GM19452 (cell line): ENCODE measurements around the gene HAPLN2.
"Not testable (repeated sequence)": the region's sequence is repeated elsewhere in the genome, so short reads cannot be mapped to it uniquely, and the experiment has no call there.

Source experiments
- ATAC-seq: cut with Tn5 transposase; IDR thresholded peaks from one replicate; pipeline ENCODE4 v1.9.1; 2021; ENCODE audit not compliant: unreplicated experiment

HAPLN2 gene

GRCh38 chr1:156618853-156619581, at the start of gene HAPLN2:
TSS of gene HAPLN2 (plus strand) at chr1:156619415. CDS start at chr1:156623491, 4,076 bp downstream.
- ATAC-seq, result no peak

DNA sequence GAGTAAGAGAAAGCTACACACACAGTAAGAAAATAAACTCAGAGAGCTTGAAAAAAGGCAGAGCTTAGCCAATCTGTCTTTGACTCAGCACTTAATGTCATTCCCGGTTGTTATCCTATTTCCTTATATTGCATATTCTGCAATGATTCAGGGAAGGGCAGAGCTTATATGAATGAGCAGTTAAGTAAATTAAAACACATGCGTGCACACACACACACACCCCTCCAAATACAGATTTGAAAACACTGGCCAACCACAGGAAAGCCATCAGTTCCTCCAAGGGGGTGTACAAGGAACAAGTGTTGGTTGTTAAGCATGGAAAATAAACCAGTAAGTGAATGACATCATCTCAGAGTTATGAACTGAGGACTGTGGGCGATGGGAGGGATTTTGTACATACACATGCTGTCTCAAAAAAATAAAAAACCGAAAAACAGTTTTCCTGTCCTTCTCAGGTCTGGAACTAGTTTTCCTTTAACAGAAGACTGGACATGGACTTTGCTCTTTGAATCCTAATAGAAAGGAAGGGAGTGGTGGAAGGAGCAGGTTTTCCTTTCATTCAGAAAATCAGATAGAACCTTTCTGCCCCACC, 47.9 kb upstream of the HAPLN2 start:
- no peak for ATAC-seq

- ATAC-seq, result no peak
These were observed 47.1 kb upstream of the HAPLN2 start, which contains the start of gene IQGAP3 for GRCh38 chr1:156571919-156572662. TSS of gene IQGAP3 (minus strand) at chr1:156572565. CDS start at chr1:156572529, 36 bp downstream.

DNA sequence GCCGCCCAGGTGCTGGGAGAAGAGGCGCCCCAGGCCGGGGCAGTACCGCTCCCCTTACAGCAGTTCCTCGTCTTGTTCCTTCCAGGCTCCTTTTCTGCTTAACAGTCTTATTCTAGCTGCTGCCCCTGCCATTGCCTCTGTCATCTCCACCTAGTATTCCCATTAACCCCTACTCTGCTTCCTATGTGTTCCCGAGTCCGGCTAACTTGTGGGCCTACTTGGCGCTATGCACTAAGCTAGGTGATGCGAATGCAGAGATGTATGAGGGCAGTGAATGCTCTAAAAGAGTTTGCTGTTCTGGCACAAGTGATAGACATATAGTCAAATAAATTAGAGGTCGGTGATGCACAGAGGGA, 46.6 kb upstream of the HAPLN2 start:
- no peak for ATAC-seq

DNA sequence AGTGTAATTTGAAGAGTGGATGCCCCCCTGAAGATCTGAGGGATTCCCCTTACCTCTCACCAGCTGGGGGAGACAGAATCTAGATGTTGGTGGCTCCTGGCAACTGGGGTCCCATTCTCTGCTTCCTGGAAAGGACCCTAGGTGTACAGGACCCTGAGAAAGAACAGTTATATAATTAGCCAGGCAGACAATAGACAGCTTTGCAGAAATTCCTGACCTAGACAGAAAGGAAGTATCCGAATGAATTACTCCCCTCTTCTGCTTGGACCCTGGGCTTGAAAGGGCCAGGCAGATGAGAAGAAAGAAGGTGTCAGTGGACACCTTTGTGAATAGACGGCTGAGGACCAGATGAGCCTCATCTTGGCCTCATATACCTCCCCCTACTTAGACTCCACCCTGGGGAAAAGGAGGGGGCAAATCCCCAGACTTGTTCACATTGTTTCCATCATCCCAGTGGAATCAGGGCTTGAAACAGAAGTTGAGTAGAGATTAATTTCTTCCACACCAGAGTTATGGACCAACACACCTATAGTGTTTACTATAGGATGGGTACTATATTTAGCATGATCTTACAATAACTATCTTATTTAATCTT, 45.1 kb upstream of the HAPLN2 start:
- ATAC-seq, result no peak

GRCh38 chr1:156577550-156577949, 41.7 kb upstream of the HAPLN2 start:
- ATAC-seq, result no peak

DNA sequence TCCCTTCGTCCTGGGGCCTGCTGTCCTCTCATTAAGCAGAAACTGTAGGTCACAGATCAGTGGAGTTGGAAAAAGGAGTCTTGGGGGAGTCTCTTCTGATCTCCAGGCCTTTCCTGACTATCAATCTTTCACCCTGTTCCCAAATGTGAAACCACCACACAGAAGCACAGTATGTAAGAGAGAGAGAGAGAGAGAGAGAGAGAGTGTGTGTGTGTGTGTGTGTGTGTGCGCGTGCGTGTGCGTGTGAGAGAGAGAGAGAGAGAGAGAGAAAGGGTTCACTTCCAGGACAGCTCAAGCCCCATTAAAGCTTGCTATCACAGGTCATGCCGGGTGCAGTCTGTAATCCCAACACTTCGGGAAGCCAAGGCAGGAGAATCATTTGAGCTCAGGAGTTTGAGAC, 41.2 kb upstream of the HAPLN2 start:
- ATAC-seq, result no peak

- ATAC-seq, result no peak
These were observed 39.7 kb upstream of the HAPLN2 start, which contains the start of gene TTC24 for GRCh38 chr1:156579472-156579871. TSS of gene TTC24 (plus strand) at chr1:156579723. CDS start at chr1:156581365, 1,642 bp downstream.

DNA sequence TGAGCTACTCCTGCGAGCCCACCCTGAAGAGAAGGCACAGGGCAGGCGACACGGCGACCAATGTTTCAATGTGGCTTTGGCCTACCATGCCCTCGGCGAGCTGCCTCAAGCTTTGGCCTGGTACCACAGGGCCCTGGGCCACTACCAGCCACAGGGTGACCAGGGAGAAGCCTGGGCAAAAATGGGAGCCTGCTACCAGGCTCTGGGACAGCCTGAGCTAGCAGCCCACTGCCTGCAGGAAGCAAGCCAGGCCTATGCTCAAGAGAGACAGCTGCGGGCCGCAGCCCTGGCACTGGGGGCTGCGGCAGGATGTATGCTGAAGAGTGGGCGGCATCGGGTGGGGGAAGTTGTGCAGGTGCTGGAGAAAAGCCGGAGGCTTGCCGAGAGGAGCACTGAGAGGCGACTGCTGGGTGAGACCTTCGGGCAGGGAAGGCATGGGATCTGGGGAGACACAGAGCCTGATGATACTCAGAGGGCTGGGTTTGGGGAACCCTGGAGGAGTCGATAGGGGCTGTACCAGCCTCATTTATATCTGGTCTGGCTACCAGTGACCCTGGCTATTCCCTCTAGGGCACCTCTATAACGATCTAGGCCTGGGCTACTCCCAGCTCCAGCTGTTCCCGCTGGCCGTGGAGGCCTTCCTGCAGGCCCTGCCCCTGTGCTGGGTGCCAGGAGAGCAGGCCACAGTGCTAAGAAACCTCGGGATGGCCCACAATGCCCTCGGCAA, 37.4 kb upstream of the HAPLN2 start:
- ATAC-seq, result no peak

DNA sequence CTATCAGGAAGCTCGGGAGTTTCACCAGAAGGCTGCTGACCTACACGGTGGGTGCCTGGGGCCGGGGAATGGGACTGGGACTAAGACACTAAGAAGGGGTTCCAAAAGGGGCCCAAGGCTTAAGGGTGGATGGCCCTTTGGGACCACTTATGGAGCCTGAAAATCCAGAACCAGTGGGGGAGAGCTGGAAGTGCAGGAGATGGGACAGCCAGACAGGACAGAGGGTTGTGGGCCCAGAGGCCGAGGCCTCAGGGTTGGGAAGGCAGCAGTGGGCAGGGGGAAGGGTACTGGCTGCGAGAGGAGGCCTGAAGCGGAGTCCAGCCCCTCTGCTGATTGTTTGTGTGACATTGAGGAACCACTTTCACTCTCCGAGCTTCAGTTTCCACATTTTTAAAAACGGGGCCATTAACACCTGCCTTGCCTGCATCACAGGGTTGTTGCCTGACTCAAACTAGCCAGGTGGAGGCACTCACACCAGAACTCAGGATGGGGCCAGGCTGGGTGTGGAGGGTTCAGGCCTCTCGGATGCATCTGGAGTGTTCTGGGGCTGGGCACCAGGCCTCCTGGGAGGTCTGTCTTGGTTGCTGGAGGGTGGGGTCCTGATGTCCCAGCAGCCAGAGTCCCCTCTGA, 36.7 kb upstream of the HAPLN2 start:
- ATAC-seq, result no peak

- ATAC-seq, result no peak
These were observed 35.2 kb upstream of the HAPLN2 start for GRCh38 chr1:156583821-156584622.

DNA sequence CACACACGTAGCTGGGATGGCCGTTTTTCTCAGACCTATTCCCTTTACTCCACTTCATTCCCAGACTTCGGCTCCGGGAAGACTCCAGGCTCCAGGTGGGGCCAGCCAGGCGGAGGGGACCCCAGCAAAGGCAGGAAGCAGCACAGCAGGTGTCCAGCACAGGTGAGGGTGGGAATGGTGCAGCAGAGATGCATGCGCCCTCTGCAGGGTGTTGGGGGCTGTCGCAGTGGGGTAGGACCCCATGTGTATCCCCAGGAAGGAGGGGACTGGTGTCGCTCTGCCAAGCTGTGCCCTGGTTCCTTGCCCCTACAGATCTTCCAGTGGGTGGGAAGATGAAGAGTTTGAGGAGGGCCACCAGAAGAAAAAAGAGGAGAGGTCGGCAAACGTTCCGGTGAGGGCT, 34.4 kb upstream of the HAPLN2 start:
- ATAC-seq, result no peak

DNA sequence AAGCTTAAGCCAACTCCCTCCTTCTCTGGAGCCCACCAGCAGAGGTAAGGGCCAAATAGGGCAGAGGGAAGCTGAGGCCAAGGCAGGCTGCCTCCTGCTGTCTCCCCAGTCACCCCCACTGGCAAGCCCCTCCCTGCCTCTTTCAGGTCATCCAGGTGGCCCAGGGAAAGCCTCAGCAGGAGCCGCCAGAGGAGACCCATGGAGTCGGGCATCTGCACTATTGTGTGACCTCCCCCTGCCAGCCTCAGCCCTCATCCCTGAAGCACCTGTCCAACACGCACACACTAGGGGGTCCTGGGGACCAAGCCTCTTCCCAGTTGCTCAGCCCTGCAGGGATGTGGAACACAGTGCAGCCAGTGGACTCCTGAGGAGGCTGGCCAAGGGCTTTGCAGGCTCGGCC, 32.9 kb upstream of the HAPLN2 start:
- ATAC-seq, result no peak

DNA sequence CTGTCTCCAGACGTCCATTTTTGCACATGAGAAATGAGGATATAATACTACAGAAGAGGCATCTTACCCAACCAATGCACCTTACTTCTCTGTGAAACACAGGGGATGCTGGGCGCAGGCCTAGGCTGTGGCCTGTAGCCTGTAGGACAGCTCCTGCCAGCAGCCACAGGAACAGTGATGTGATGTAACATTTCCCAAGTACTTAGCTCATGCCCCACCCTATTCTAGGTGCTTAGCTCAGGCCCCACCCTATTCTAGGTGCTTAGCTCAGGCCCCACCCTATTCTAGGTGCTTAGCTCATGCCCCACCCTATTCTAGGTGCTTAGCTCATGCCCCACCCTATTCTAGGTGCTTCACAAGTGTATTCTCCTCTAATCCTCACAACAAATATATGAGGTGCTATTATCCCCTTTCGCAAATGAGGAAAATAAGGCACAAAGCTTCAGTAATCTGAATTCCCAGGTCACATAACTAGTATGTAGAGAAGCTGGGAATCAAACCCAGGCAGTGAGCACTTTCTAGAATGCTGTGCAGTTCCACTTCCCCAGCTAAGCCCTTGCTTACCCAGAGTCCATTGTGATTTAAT, 32.2 kb upstream of the HAPLN2 start:
- ATAC-seq, result no peak

GRCh38 chr1:156587927-156588326, 31.3 kb upstream of the HAPLN2 start:
- ATAC-seq, result not testable (repeated sequence)

DNA sequence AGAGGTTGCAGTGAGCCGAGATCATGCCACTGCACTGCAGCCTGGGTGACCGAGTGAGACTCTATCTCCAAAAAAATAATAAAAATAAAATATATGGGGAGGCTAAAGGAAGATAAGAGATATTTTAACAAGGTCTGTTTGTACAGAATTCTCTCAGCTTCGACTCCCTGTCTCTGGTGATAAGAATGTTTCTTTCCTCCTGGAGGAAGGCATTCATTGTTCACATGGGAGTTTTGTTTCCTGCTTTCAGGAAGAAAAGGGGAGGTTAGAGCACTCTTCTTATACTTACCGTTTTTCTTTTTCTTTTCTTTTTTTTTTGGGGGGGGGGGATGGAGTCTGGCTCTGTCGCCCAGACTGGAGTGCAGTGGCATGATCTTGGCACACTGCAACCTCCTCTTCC, 29.7 kb upstream of the HAPLN2 start:
- no peak for ATAC-seq

GRCh38 chr1:156590326-156591180, 28.7 kb upstream of the HAPLN2 start:
- ATAC-seq, result no peak

- ATAC-seq, result no peak
These were observed 28.1 kb upstream of the HAPLN2 start for GRCh38 chr1:156591181-156591431.
